OCI-LY3 (cell line): ENCODE results near the gene KLHL29.

Experiments used
- H2AFZ ChIP-seq: fragments of 200-600, 300-600 bp; shearing (Covaris generic); 2 replicates; pipeline ENCODE4 v1.6.0; 2014; ENCODE audit warnings: antibody characterized with exemption, low read depth, low read length
- H3K27ac ChIP-seq: fragments of 200-600, 300-600 bp; sonication (generic); 2 replicates; pipeline ENCODE4 v1.5.1; 2014; ENCODE audit warnings: mild to moderate bottlenecking, low read length, moderate library complexity, mixed read lengths
- H3K27me3 ChIP-seq: fragments of 200-600, 300-600 bp; sonication (generic); 2 replicates; pipeline ENCODE4 v1.6.1; 2014; ENCODE audit warnings: low read depth, low read length, mixed read lengths
- H3K36me3 ChIP-seq: fragments of 200-600, 300-600 bp; sonication (generic); replicated peaks from 2 replicates; pipeline ENCODE3; 2014; ENCODE audit warnings: low read depth, low read length, mixed read lengths
- H3K4me1 ChIP-seq: fragments of 300-600, 200-600 bp; sonication (generic); 2 replicates; pipeline ENCODE4 v1.6.1; 2014; ENCODE audit warnings: low read length, mixed read lengths
- H3K4me2 ChIP-seq: fragments of 200-600, 300-600 bp; sonication (generic); 2 replicates; pipeline ENCODE4 v1.6.1; 2014; ENCODE audit warnings: low read length, mixed read lengths
- H3K4me3 ChIP-seq: fragments of 300-600, 200-600 bp; sonication (generic); 2 replicates; pipeline ENCODE4 v1.5.1; 2014; ENCODE audit warnings: antibody characterized with exemption, mild to moderate bottlenecking, low read length, moderate library complexity
- H3K79me2 ChIP-seq: fragments of 300-600, 200-600 bp; shearing (Covaris generic); 2 replicates; pipeline ENCODE4 v1.6.1; 2014; ENCODE audit warnings: mild to moderate bottlenecking, low read length, mixed read lengths
- H3K9ac ChIP-seq: fragments of 300-600, 200-600 bp; shearing (Covaris generic); 2 replicates; pipeline ENCODE4 v1.6.0; 2014; ENCODE audit warnings: mild to moderate bottlenecking, low read length, moderate library complexity
- H3K9me3 ChIP-seq: fragments of 200-600, 300-600 bp; shearing (Covaris generic); 2 replicates; pipeline ENCODE4 v1.6.1; 2014; ENCODE audit warnings: low read length, mixed read lengths; ENCODE audit not compliant: insufficient read depth
- H4K20me1 ChIP-seq: fragments of 200-600, 300-600 bp; sonication (generic); 2 replicates; pipeline ENCODE4 v1.6.1; 2016; ENCODE audit warnings: low read length, mixed read lengths; ENCODE audit not compliant: insufficient read depth
- EZH2phosphoT487 ChIP-seq: fragments of 200-600 bp; shearing (Covaris generic); IDR thresholded peaks from 2 replicates; pipeline ENCODE4 v1.6.1; 2018; ENCODE audit warnings: antibody characterized with exemption, mixed run types, low read depth
- TF ChIP-seq, protein P1 (sequence below): fragments of 200-600, 300-600 bp; sonication (generic); IDR thresholded peaks from 2 replicates; pipeline ENCODE4 v1.5.1; 2014; ENCODE audit warnings: antibody characterized with exemption, low read length, low read depth

The KLHL29 gene

DNA sequence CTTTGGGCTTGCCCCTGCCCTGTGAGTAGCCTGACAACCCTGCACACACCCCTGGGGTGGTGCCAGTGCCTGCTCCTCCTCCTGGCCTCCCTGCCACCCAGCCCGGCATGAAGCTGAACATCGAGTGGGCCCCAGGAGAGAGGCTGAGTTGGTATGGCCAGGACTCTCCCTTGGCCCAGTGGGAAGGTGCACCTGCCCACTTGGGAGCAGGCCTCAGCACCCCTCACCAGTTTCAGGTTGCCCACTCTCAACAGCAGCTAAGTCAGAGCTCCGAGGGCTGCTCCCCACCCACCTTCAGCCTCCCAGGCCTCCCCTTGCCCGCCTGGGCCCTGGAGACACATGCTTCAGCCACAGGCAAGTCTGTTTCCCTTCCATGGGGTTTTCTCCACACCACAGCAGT is 203.1 kb downstream of the KLHL29 start:
- Histone ChIP-seq H3K9ac (no peak overlapping the region), H3K27ac (no peak overlapping the region), H2AFZ (no peak overlapping the region), H3K79me2 (no peaks in the 10 kb centered on the region), H4K20me1 (no peaks in the 10 kb centered on the region), H3K4me2 (no peak overlapping the region), H3K36me3 (no peaks in the 10 kb centered on the region), H3K4me3 (no peak overlapping the region), H3K4me1 (no peaks in the 10 kb centered on the region), H3K9me3 (no peaks in the 10 kb centered on the region), H3K27me3 (no peaks in the 10 kb centered on the region; the same call in 1 of the 2 replicates)
- TF ChIP-seq, protein P1, sequence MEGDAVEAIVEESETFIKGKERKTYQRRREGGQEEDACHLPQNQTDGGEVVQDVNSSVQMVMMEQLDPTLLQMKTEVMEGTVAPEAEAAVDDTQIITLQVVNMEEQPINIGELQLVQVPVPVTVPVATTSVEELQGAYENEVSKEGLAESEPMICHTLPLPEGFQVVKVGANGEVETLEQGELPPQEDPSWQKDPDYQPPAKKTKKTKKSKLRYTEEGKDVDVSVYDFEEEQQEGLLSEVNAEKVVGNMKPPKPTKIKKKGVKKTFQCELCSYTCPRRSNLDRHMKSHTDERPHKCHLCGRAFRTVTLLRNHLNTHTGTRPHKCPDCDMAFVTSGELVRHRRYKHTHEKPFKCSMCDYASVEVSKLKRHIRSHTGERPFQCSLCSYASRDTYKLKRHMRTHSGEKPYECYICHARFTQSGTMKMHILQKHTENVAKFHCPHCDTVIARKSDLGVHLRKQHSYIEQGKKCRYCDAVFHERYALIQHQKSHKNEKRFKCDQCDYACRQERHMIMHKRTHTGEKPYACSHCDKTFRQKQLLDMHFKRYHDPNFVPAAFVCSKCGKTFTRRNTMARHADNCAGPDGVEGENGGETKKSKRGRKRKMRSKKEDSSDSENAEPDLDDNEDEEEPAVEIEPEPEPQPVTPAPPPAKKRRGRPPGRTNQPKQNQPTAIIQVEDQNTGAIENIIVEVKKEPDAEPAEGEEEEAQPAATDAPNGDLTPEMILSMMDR = no peak
- TF ChIP-seq EZH2phosphoT487 = no peak

DNA sequence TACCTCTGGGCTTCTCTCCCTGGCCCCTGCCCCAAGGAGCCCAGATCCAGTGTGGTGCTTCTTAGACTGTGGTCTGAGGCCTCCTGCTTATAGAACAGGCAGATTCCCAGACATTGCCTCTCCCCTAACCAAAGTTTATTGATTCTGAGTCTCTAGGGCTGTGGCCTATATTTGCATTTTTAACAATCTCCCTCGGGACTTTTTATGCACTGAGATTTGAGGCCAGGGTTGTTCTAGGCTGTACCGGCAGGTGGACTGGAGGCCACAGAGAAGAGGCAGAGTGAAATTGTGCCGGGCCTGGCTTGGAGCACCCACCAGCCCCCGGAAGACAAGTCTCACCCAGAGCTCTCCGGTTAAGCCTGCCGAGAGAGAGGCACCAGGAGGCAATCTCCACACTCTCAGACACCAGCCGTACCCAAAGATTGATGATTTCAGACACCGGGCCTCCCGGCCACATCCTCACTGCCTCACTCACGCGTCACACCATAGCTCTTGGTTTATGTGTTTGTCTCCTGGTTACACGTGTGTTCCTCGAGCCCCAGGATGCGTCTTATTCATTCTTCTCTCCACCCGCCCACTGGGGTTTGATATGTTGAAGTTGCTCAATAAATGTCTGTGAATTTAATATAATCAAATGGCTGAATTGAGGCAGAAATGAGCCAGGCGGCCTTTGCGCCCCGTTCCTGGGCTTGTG is 203.7 kb downstream of the KLHL29 start:
- no peaks in the 10 kb centered on the region; the same call in 1 of the 2 replicates for H3K27me3 ChIP-seq
- H3K79me2 ChIP-seq = no peaks in the 10 kb centered on the region
- H3K9me3 ChIP-seq = no peaks in the 10 kb centered on the region

DNA sequence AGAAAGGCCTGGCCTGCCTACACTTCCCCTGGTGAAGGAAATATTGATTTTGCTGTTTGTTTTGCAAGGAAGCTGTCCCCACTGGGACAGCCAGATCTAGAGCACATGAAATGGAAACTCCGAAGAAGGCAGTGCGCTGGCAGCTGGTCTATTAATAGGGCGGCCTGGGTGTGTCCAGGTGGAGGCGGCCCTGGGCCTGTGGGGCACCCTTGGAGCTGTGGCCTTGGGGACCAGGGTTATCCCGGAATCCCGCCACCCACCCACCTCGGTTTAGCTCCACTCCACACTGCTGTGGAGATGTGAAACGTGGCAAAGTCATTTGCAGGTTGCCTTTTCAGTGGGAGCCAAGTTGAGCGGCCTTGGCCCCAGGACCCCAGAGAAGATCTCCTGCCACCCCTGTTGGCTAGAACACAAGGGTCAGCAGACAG is 204.3 kb downstream of the KLHL29 start:
- Histone ChIP-seq H3K4me3 (no peak overlapping the region), H3K79me2 (no peaks in the 10 kb centered on the region), H3K27me3 (no peaks in the 10 kb centered on the region; the same call in 1 of the 2 replicates), H3K9me3 (no peaks in the 10 kb centered on the region), H4K20me1 (no peaks in the 10 kb centered on the region), H3K36me3 (no peaks in the 10 kb centered on the region), H2AFZ (no peak overlapping the region), H3K4me1 (no peaks in the 10 kb centered on the region), H3K9ac (no peak overlapping the region), H3K4me2 (no peak overlapping the region), H3K27ac (no peak overlapping the region)
- TF ChIP-seq, protein P1 = no peak
- TF ChIP-seq EZH2phosphoT487 = no peak

More for the DNA sequence above, 203.7 kb downstream of the KLHL29 start:
- Histone ChIP-seq H3K9ac (no peak overlapping the region), H3K4me1 (no peaks in the 10 kb centered on the region), H3K4me2 (no peak overlapping the region), H3K4me3 (no peak overlapping the region), H3K27ac (no peak overlapping the region), H2AFZ (no peak overlapping the region), H3K36me3 (no peaks in the 10 kb centered on the region), H4K20me1 (no peaks in the 10 kb centered on the region)
- TF ChIP-seq, protein P1 = no peak
- no peak for TF ChIP-seq EZH2phosphoT487

DNA sequence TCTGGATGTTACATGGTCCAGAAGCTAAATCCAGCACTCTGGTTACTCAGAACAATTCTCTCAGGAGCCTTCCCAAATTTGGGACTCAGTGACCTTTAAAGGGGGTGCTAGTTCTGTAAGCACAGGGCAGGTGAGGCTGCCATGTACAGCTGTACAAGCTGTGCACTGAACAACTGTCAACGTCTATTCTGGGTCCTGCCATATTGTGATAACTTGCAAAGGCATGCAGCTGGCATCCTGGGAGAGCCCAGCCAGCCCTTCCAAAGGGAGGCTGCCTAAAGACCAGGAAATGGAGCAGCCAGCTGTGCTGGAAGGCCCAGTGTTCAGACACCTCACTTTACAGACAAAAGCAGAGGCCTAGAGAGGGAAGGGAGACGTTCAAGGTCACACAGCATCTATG is 204.8 kb downstream of the KLHL29 start:
- no peaks in the 10 kb centered on the region for H3K9me3 ChIP-seq
- H3K36me3 ChIP-seq = no peaks in the 10 kb centered on the region
- H3K27ac ChIP-seq = no peak overlapping the region
- no peaks in the 10 kb centered on the region for H4K20me1 ChIP-seq
- H3K4me3 ChIP-seq = no peak overlapping the region
- H3K27me3 ChIP-seq = no peaks in the 10 kb centered on the region; the same call in 1 of the 2 replicates
- H3K79me2 ChIP-seq = no peaks in the 10 kb centered on the region
- H3K4me1 ChIP-seq = no peaks in the 10 kb centered on the region
- no peak overlapping the region for H2AFZ ChIP-seq
- H3K4me2 ChIP-seq = no peak overlapping the region
- TF ChIP-seq, protein P1 = no peak
- TF ChIP-seq EZH2phosphoT487 = no peak
- no peak overlapping the region for H3K9ac ChIP-seq
